Raji (cell line): Measurements from ENCODE around the gene FBXL12.

Experiments
- POLR2A ChIP-seq: IDR thresholded peaks from 2 replicates; pipeline ENCODE4 v1.6.1; 2011; ENCODE audit warnings: low read depth, low read length, control low read depth; ENCODE audit not compliant: insufficient read depth

Gene FBXL12

DNA sequence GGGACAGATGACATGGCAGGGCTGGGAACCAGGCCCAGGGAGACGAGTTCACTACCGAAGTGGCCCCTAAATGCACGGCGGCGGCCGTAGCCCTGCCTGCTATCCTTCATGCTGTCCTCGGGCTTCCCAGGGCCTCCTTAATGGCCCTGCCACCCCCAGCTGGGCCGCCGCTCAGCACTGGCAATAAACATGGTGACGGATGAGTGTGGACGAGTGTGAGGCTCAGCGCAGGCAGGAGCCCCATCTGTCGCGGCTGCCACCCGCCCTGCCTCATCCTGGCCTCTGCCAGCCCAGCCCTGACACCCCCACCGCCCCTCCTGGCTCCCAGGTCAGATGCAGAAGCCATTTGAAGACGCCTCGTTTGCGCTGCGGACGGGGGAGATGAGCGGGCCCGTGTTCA is 29.9 kb upstream of the FBXL12 start:
- no peak for TF ChIP-seq POLR2A

DNA sequence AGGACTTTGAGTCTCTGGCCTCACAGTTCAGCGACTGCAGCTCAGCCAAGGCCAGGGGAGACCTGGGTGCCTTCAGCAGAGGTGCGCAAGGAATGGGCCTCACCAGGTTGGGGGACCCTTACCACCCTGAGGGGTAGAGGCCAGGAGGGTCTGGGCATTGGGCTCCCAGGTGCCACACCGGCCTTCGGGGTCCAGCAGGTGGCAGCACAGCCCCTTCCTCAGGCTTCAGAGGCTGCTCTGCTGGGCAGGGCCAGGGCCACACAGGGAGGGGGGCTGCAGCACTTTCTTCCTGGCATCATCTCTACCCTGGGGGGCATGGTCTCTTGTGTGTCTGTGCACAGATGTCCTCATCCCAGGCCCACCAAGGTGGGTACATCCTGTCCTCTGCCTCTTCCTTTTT is 29.2 kb upstream of the FBXL12 start:
- TF ChIP-seq POLR2A: no peak

GRCh38 chr19:9847087-9847671 is 28.3 kb upstream of the FBXL12 start:
- no peak for TF ChIP-seq POLR2A

GRCh38 chr19:9842834-9843625 is 24.2 kb upstream of the FBXL12 start:
- TF ChIP-seq POLR2A: no peak

DNA sequence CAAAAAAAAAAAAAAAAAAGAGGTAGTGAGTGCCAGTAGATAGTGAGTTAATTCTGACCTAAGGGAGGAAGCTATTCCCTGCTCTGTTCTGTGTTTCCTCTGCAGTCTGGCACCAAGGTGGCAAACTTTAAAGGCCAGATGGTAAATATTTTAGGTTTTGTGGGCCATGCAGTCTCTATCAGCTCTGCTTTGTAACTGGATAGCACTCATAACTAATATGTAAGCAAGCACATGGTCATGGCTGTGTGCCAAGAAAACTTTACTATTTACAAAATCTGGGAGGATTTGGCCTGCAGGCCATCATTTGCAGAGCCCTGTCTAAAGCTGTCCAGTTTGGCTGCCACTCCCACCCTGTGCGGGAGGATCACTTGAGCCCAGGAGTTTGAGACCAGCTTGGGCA is 20.5 kb upstream of the FBXL12 start:
- TF ChIP-seq POLR2A: no peak

GRCh38 chr19:9838324-9838723 is 19.4 kb upstream of the FBXL12 start:
- no peak for TF ChIP-seq POLR2A

GRCh38 chr19:9836021-9836420 is 17.1 kb upstream of the FBXL12 start:
- no peak for TF ChIP-seq POLR2A

- TF ChIP-seq POLR2A: no peak
Measured at GRCh38 chr19:9835507-9835949, 16.6 kb upstream of the FBXL12 start.

DNA sequence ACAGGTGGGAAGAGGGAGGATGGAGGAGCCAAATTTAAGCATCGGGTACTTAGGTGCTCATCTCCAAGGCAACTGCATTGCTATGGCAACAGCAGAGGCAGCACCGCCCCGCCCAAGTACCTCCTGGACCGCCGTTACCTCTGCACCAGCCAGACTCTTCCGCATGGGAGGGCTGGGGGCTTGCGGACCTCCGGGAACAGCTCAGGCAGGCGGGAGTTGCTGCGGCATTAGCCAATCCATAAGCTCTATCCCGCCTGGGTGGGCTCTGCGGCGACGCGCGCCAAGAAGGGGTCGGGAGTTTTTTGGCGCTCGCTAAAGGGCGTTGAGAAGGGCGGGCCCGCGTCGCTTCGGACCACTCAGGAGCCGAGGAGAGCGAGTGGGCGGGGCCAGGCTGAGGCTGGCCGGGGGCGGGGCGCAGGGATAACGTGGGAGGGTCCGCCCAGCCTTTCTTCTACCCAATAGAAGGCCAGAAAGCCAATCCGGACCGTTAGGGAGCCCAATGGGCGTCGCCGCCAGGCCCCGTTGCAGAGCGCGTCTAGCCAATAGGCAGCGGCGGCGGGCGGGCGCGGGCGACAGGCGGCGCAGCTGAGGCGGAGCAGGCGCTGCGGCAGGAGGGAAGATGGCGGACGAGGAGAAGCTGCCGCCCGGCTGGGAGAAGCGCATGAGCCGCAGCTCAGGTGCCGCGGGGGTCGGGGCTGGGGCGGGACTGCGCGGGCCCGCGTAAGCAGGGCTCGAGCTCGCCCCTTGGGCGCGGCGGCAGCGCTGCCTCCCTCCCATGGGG is 16.0 kb upstream of the FBXL12 start, which contains the start of gene PIN1:
Gene PIN1 (plus strand): TSS at position 593 of the 781 bp plus-strand sequence. CDS start 27 bp downstream, at position 620.
- TF ChIP-seq POLR2A: peak; percentile 68

GRCh38 chr19:9834307-9834725 is 15.4 kb upstream of the FBXL12 start:
- TF ChIP-seq POLR2A: no peak

- no peak for TF ChIP-seq POLR2A
Measured at GRCh38 chr19:9828551-9829063, 9.7 kb upstream of the FBXL12 start.

- peak; percentile 91 for TF ChIP-seq POLR2A
Measured at GRCh38 chr19:9827289-9828238, 8.7 kb upstream of the FBXL12 start, which contains the start of gene UBL5. Gene UBL5, plus strand, starts transcription at chr19:9827918. Its CDS starts 420 bp downstream, at chr19:9828338.

DNA sequence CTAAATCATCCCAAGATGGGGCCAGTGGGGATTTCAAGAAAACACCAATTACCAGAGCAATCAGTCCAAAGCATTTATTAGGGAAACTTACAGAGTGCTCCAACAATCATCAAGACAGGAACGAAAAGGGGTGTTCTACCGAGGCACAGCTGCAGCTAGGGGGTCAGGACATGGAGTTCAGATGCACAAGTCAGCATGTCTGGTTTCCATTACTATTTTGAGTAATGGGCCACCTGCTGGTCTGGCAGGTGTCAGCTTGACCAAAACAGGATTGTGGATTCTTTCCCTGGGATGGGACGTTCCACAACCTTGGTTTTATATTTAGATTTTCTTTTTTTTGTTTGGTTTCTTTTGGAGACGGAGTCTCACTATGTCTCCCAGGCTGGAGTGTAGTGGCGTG is 4.9 kb upstream of the FBXL12 start:
- no peak for TF ChIP-seq POLR2A

DNA sequence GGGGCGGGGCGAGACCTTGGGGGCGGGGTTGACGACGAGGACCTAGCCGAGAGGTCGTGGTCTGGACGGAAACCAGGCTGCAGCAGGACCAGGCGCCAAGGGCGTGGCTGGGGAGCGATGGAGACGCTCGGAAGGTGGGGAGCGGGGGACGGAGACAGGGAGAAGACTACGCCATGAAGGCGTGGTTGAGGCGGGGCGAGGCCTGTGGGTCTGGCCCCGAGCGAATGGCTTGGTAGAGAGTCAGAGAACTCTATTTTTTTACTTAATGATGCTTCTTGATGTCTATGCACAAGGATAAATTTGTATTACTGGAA is 674 bp upstream of the FBXL12 start:
- peak; percentile 37; the same call in 1 of the 2 replicates for TF ChIP-seq POLR2A
